HepG2 (cell line): ENCODE results near the gene KLF13. TPM values are rescaled to one million over a fixed set of nuclear protein-coding genes. Genes with fewer than 3 reads are reported as not detected.

Experiments used
- BCL6 ChIP-seq: IDR thresholded peaks from 2 replicates; pipeline ENCODE4 v1.6.1; 2016; ENCODE audit warnings: missing genetic modification reagents, missing compliant biosample characterization
- GABPB1 ChIP-seq: IDR thresholded peaks from 2 replicates; pipeline ENCODE4 v1.6.1; 2016; ENCODE audit warnings: mild to moderate bottlenecking, missing genetic modification reagents, moderate library complexity, missing compliant biosample characterization
- JUNB ChIP-seq: sonication (generic); formaldehyde crosslinking; IDR thresholded peaks from 2 replicates; pipeline ENCODE4 v1.8.0; 2022; ENCODE audit warnings: missing genetic modification reagents, mild to moderate bottlenecking, borderline replicate concordance
- PHF8 ChIP-seq: sonication (generic); formaldehyde crosslinking; IDR thresholded peaks from 2 replicates; pipeline ENCODE4 v1.5.0; 2020; ENCODE audit warnings: missing genetic modification reagents
- ZKSCAN8 ChIP-seq: IDR thresholded peaks from 2 replicates; pipeline ENCODE4 v1.6.1; 2016; ENCODE audit warnings: borderline replicate concordance, missing genetic modification reagents, missing compliant biosample characterization
- ZMYM3 ChIP-seq: sonication (generic); formaldehyde crosslinking; IDR thresholded peaks from 2 replicates; pipeline ENCODE4 v1.5.1; 2020; ENCODE audit warnings: mild to moderate bottlenecking, missing genetic modification reagents
- ZNF20 ChIP-seq: sonication (generic); formaldehyde crosslinking; IDR thresholded peaks from 2 replicates; pipeline ENCODE4 v1.4.0; 2020; ENCODE audit warnings: mild to moderate bottlenecking, moderate library complexity, missing genetic modification reagents
- ZNF362 ChIP-seq: sonication (generic); formaldehyde crosslinking; IDR thresholded peaks from 2 replicates; pipeline ENCODE4 v1.4.0; 2020; ENCODE audit warnings: missing genetic modification reagents, mild to moderate bottlenecking, borderline replicate concordance
- ZNF543 ChIP-seq: sonication (generic); formaldehyde crosslinking; IDR thresholded peaks from 2 replicates; pipeline ENCODE4 v1.4.0; 2020; ENCODE audit warnings: mild to moderate bottlenecking, missing genetic modification reagents
- ZNF558 ChIP-seq: sonication (generic); formaldehyde crosslinking; IDR thresholded peaks from 2 replicates; pipeline ENCODE4 v1.9.0; 2022; ENCODE audit warnings: mild to moderate bottlenecking, missing genetic modification reagents, borderline replicate concordance
- ZNF609 ChIP-seq: sonication (generic); formaldehyde crosslinking; IDR thresholded peaks from 2 replicates; pipeline ENCODE4 v1.4.0; 2020; ENCODE audit warnings: mild to moderate bottlenecking, missing genetic modification reagents, borderline replicate concordance
- ZSCAN20 ChIP-seq: sonication (generic); formaldehyde crosslinking; IDR thresholded peaks from 2 replicates; pipeline ENCODE4 v1.4.0; 2020; ENCODE audit warnings: missing genetic modification reagents, mild to moderate bottlenecking, borderline replicate concordance
- ZZZ3 ChIP-seq: sonication (generic); formaldehyde crosslinking; IDR thresholded peaks from 2 replicates; pipeline ENCODE4 v1.4.0; 2020; ENCODE audit warnings: missing genetic modification reagents, mild to moderate bottlenecking, borderline replicate concordance
- polyA plus RNA-seq, 8 experiments: library from polyadenylated mRNA; depleted of rRNA in 3 of 8; stranded (reverse) in 7 of 8; unstranded in 1 of 8; fragments of >200 nt; fragmentation: Illumina TruSeq in 4 of 8; extraction: Trizol in 4 of 8; gene quantifications; 2 replicates each; pipeline versions ENCODE4 v1.2.1 to v1.2.3, GENCODE V29; 2011 to 2016; ENCODE audit warnings: low read depth in 4 of 8, missing spikeins in 1 of 8, mixed read lengths in 1 of 8; ENCODE audit not compliant: insufficient read depth in 1 of 8
- total RNA-seq, 5 experiments: library from RNA; depleted of rRNA; stranded (reverse); fragments of >200 nt; fragmentation: Illumina TruSeq; extraction: Trizol; gene quantifications; 2 replicates each; pipeline ENCODE4 v1.2.3, GENCODE V29; 2016; ENCODE audit warnings: low read depth in 1 of 5
- TF ChIP-seq, protein P1 (sequence below): sonication (generic); formaldehyde crosslinking; IDR thresholded peaks from 2 replicates; pipeline ENCODE4 v1.8.0; 2022; ENCODE audit warnings: mild to moderate bottlenecking, missing genetic modification reagents, moderate library complexity
- TF ChIP-seq, protein P2 (sequence below): IDR thresholded peaks from 2 replicates; pipeline ENCODE4 v1.6.1; 2016; ENCODE audit warnings: low read depth, borderline replicate concordance
- TF ChIP-seq, protein P3 (sequence below): sonication (generic); formaldehyde crosslinking; IDR thresholded peaks from 2 replicates; pipeline ENCODE4 v1.5.1; 2020; ENCODE audit warnings: mild to moderate bottlenecking, moderate library complexity, missing genetic modification reagents
- TF ChIP-seq, protein P4 (sequence below): sonication (generic); formaldehyde crosslinking; IDR thresholded peaks from 2 replicates; pipeline ENCODE4 v1.5.0; 2020; ENCODE audit warnings: missing genetic modification reagents

KLF13 gene
- total and polyA plus RNA-seq, 2 of the 13 experiments (the other 11 are each of a cell fraction or from before 2014, with no cell fraction given) = 16.8 to 25.1 TPM

DNA sequence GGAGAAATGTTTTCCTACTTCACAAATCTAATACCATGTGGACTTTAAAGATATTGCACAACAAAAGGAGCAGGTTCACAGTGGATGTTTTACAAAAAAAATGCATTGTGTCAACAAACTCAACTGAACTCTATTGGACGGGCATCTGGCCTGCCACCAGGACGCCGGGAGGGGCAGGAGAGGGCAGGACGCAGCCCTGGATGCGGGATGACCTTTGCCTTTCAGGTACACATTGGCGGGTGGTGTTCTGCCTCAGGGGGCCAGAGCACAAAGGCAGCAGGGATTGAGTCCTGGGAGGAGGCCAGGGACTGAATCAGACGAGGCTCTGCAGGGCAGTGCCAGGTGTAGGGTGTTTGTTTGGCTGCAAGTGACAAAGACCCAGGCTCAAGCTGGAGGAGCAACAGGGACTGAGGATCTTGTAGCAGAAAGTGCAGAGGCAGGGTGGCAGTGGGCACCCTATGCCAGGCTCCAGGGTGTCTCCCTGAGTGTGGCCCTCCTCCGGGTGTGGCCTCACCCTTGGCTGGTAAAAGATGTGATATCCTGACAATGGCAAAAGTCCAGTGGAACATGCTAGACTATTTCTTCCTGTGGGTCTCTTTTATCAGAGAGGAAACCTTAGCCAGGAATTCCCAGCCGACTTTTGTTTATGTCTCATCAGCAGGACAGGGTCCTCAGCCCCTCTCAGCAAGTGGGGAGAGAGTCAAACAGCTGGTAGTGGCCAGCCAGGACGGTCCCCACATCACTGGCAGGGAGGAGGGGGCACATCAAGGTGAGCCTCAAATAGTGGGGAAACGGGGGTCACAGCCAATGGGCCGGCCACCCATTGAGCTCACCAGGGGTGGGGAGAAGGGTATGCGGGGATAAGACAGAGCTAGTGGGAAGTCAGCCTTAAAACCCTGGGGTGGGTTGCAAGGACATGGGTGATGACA is 29.7 kb upstream of the KLF13 start (continued):
- TF ChIP-seq ZNF362 (CRISPR knock-in tag) (peak; percentile 99), JUNB (CRISPR knock-in tag) (no peak; the same call in 1 of the 2 replicates), ZSCAN20 (no peak), ZNF558 (CRISPR knock-in tag) (no peak; the same call in 1 of the 2 replicates), ZNF609 (peak; percentile 97), BCL6 (CRISPR knock-in tag) (peak; percentile 91), GABPB1 (CRISPR knock-in tag) (peak; percentile 70), ZZZ3 (CRISPR knock-in tag) (no peak), ZNF20 (CRISPR knock-in tag) (no peak), ZMYM3 (peak; percentile 85), PHF8 (no peak), ZKSCAN8 (CRISPR knock-in tag) (peak; percentile 89; the same call in 1 of the 2 replicates), ZNF543 (CRISPR knock-in tag) (no peak)
- TF ChIP-seq, protein P1, sequence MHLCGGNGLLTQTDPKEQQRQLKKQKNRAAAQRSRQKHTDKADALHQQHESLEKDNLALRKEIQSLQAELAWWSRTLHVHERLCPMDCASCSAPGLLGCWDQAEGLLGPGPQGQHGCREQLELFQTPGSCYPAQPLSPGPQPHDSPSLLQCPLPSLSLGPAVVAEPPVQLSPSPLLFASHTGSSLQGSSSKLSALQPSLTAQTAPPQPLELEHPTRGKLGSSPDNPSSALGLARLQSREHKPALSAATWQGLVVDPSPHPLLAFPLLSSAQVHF = no peak
- TF ChIP-seq, protein P2, sequence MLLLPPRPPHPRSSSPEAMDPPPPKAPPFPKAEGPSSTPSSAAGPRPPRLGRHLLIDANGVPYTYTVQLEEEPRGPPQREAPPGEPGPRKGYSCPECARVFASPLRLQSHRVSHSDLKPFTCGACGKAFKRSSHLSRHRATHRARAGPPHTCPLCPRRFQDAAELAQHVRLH = peak; percentile 79; the same call in 1 of the 2 replicates
- TF ChIP-seq, protein P3, sequence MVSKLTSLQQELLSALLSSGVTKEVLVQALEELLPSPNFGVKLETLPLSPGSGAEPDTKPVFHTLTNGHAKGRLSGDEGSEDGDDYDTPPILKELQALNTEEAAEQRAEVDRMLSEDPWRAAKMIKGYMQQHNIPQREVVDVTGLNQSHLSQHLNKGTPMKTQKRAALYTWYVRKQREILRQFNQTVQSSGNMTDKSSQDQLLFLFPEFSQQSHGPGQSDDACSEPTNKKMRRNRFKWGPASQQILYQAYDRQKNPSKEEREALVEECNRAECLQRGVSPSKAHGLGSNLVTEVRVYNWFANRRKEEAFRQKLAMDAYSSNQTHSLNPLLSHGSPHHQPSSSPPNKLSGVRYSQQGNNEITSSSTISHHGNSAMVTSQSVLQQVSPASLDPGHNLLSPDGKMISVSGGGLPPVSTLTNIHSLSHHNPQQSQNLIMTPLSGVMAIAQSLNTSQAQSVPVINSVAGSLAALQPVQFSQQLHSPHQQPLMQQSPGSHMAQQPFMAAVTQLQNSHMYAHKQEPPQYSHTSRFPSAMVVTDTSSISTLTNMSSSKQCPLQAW (CRISPR knock-in tag) = peak; percentile 93
- TF ChIP-seq, protein P4, sequence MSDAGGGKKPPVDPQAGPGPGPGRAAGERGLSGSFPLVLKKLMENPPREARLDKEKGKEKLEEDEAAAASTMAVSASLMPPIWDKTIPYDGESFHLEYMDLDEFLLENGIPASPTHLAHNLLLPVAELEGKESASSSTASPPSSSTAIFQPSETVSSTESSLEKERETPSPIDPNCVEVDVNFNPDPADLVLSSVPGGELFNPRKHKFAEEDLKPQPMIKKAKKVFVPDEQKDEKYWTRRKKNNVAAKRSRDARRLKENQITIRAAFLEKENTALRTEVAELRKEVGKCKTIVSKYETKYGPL (CRISPR knock-in tag) = no peak
